HepG2 (cell line): ENCODE results near the gene CACNA2D1.

Experiments
- ZNF274 ChIP-seq: sonication (generic); formaldehyde crosslinking; IDR thresholded peaks from 2 replicates; pipeline ENCODE4 v1.5.1; 2020; ENCODE audit warnings: mild to moderate bottlenecking, missing genetic modification reagents
- ZNF792 ChIP-seq: IDR thresholded peaks from 2 replicates; pipeline ENCODE4 v1.6.1; 2016
- TF ChIP-seq, protein P1 (sequence below): sonication (generic); formaldehyde crosslinking; IDR thresholded peaks from 2 replicates; pipeline ENCODE4 v1.5.0; 2020; ENCODE audit warnings: mild to moderate bottlenecking, missing genetic modification reagents, moderate library complexity

DNA sequence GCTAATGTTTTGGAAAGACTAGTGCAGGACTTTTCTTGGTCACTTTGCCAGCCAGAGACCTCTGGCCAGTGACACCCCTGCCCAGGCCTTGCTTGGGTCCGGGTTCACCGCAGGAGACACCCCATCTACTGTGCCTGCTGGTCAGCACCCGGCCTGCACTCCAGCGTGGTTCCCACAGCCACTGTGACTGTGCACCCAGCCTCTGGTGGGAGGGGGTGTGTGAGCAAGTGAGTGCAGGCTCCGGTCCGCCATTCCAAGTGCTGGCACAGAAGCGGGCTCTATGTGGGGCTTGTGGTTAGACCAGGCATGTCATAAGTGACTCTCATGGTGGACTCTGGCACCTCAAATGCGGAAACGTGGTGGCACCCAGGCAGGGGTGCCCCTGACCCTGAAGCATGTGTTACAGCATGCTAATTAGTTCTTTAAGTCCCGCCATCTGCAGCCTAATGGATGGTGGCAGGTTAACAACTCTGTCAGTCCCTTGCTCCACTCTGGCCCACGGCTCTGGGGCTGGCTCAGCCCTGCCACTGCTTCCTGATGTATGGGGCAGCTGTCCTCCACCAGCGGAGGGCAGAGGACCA, 361.8 kb downstream of the CACNA2D1 start:
- no peak for TF ChIP-seq ZNF274 (CRISPR knock-in tag)
- no peak for TF ChIP-seq ZNF792 (CRISPR knock-in tag)
- TF ChIP-seq, protein P1, sequence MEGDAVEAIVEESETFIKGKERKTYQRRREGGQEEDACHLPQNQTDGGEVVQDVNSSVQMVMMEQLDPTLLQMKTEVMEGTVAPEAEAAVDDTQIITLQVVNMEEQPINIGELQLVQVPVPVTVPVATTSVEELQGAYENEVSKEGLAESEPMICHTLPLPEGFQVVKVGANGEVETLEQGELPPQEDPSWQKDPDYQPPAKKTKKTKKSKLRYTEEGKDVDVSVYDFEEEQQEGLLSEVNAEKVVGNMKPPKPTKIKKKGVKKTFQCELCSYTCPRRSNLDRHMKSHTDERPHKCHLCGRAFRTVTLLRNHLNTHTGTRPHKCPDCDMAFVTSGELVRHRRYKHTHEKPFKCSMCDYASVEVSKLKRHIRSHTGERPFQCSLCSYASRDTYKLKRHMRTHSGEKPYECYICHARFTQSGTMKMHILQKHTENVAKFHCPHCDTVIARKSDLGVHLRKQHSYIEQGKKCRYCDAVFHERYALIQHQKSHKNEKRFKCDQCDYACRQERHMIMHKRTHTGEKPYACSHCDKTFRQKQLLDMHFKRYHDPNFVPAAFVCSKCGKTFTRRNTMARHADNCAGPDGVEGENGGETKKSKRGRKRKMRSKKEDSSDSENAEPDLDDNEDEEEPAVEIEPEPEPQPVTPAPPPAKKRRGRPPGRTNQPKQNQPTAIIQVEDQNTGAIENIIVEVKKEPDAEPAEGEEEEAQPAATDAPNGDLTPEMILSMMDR (CRISPR knock-in tag), result no peak
